H1 (cell line): ENCODE measurements around the gene BAIAP2L2. TPM values are rescaled to one million over a fixed set of nuclear protein-coding genes. Genes with fewer than 3 reads are reported as not detected.

ENCODE experiments used
- BCL11A ChIP-seq, 2 experiments: IDR thresholded peaks; one replicate each; pipeline ENCODE4 v1.6.1; 2011; ENCODE audit warnings: low read depth in 2 of 2, low read length in 2 of 2, mild to moderate bottlenecking in 2 of 2
- BRCA1 ChIP-seq: IDR thresholded peaks from 2 replicates; pipeline ENCODE4 v1.6.1; 2012; ENCODE audit warnings: low read depth, low read length, improper control_type of control experiment
- CTCF ChIP-seq, 3 experiments: IDR thresholded peaks; 1 replicate in 2 of 3; 2 replicates in 1 of 3; pipeline versions ENCODE4 v1.5.1 to v1.6.1; 2011; ENCODE audit warnings: low read length in 3 of 3, mild to moderate bottlenecking in 3 of 3, inconsistent platforms in 2 of 3, low read depth in 1 of 3, moderate library complexity in 1 of 3; ENCODE audit not compliant: insufficient read depth in 1 of 3; ENCODE audit errors: control extremely low read depth in 1 of 3
- EP300 ChIP-seq, 2 experiments: IDR thresholded peaks; 1 replicate in 1 of 2; 2 replicates in 1 of 2; pipeline ENCODE4 v1.6.1; 2011 to 2012; ENCODE audit warnings: low read depth in 2 of 2, low read length in 2 of 2, mild to moderate bottlenecking in 2 of 2, borderline replicate concordance in 1 of 2, inconsistent platforms in 1 of 2, moderate library complexity in 1 of 2
- GABPA ChIP-seq: IDR thresholded peaks from 2 replicates; pipeline ENCODE4 v1.6.1; 2011; ENCODE audit warnings: mild to moderate bottlenecking, low read length, moderate library complexity, borderline replicate concordance; ENCODE audit not compliant: insufficient read depth
- KDM1A ChIP-seq: fragments of 200-600, 300-600 bp; sonication (generic); IDR thresholded peaks from 2 replicates; pipeline ENCODE4 v1.7.1; 2016; ENCODE audit warnings: mild to moderate bottlenecking, low read length, borderline replicate concordance
- RAD21 ChIP-seq, 2 experiments: IDR thresholded peaks in 1 of 2; conservative IDR thresholded peaks in 1 of 2; 2 replicates each; pipeline ENCODE4 v1.6.1; 2011; ENCODE audit warnings: low read depth in 2 of 2, low read length in 2 of 2, improper control_type of control experiment in 1 of 2, inconsistent platforms in 1 of 2, mild to moderate bottlenecking in 1 of 2, moderate library complexity in 1 of 2
- YY1 ChIP-seq: IDR thresholded peaks from 2 replicates; pipeline ENCODE4 v1.6.1; 2011; ENCODE audit warnings: low read depth, mild to moderate bottlenecking, low read length
- polyA plus RNA-seq, 7 experiments: library from polyadenylated mRNA; depleted of rRNA in 3 of 7; stranded (reverse) in 5 of 7; unstranded in 2 of 7; fragments of >200 nt in 5 of 7; fragments of 200-250 nt in 2 of 7; gene quantifications; 1 replicate in 5 of 7; 2 replicates in 1 of 7; 4 replicates in 1 of 7; pipeline versions ENCODE4 v1.2.1 to v1.2.3, GENCODE V29; 2011 to 2013; ENCODE audit warnings: missing spikeins in 2 of 7, mixed read lengths in 2 of 7
- total RNA-seq: library from RNA; stranded (reverse); fragmentation: NEBNext Ultra II Directional; extraction: Animal tissue kit (Norgen Biotek cat#: 25700); gene quantifications from 2 replicates; pipeline ENCODE4 v1.2.1, GENCODE V29; 2021

Gene BAIAP2L2
- total and polyA plus RNA-seq, 2 of the 8 experiments (the other 6 are each of a cell fraction or from before 2014, with no cell fraction given) = 5.4 to 10.0 TPM

- TF ChIP-seq KDM1A = 0 out of 2 replicates have a peak, but pooled peaks have one; percentile 16
- no peak for TF ChIP-seq BCL11A (IDR thresholded peaks at IDR 0.05; ENCODE audit: low read depth in 2 of 2, low read length in 2 of 2)
- TF ChIP-seq CTCF (IDR thresholded peaks at IDR 0.05; ENCODE audit: control extremely low read depth in 1 of 3, insufficient read depth in 1 of 3, low read depth in 1 of 3, low read length in 3 of 3) = peak; percentile 75 to 81 (median 76)
- peak; percentile 70 to 79 for TF ChIP-seq RAD21 (IDR thresholded peaks at IDR 0.05 in 1 of 2, conservative IDR thresholded peaks at IDR 0.05 in 1 of 2; ENCODE audit: low read depth in 2 of 2, low read length in 2 of 2)
- TF ChIP-seq EP300 (IDR thresholded peaks at IDR 0.05; ENCODE audit: borderline replicate concordance in 1 of 2, low read depth in 2 of 2, low read length in 2 of 2) = no peak
- no peak for TF ChIP-seq BRCA1
- peak; percentile 26; the same call in 1 of the 2 replicates for TF ChIP-seq GABPA
- peak; percentile 55; the same call in 1 of the 2 replicates for TF ChIP-seq YY1
These were observed 36.0 kb downstream of the BAIAP2L2 start (continued) for GRCh38 chr22:38074181-38075104.
